Measurements from ENCODE around the gene SELENOI. TPM values are rescaled to one million over a fixed set of nuclear protein-coding genes. Genes with fewer than 3 reads are reported as not detected.

SELENOI gene
- total RNA-seq, 1 experiment from 2014 or later: 63.3 TPM

- Histone ChIP-seq H3K36me3 (ENCODE audit: control insufficient read depth in 1 of 2, insufficient read depth in 2 of 2, low read length in 2 of 2) (no peaks in the 10 kb centered on the region), H3K79me2 (ENCODE audit: insufficient read depth, low read length) (no peaks in the 10 kb centered on the region), H3K27ac (ENCODE audit: low read depth, low read length) (no peak overlapping the region), H3K4me1 (ENCODE audit: control insufficient read depth in 1 of 2, insufficient read depth in 2 of 2, low read length in 2 of 2) (peaks cover 5 to 15% of the 10 kb centered on the region in 2 experiments; a peak in 2 of 4 replicates), H4K20me1 (ENCODE audit: insufficient read depth) (no peaks in the 10 kb centered on the region), H2AFZ (ENCODE audit: low read depth, low read length, poor library complexity, severe bottlenecking) (no peak overlapping the region), H3K9me3 (ENCODE audit: control insufficient read depth in 1 of 2, insufficient read depth in 1 of 2, low read depth in 1 of 2, low read length in 2 of 2) (no peaks in the 10 kb centered on the region), H3K27me3 (ENCODE audit: insufficient read depth, low read length) (no peaks in the 10 kb centered on the region), H3K4me2 (ENCODE audit: low read length) (no peak overlapping the region), H3K4me3 (replicated peaks in 1 of 2; ENCODE audit: low read depth in 1 of 2, low read length in 2 of 2) (no peak overlapping the region), H3K9ac (ENCODE audit: low read length) (no peak overlapping the region), H3K9me2 (ENCODE audit: insufficient read depth) (no peaks in the 10 kb centered on the region)
- BruUV-seq (replicated peaks): no TSS peak
- ATAC-seq (no peak), DNase-seq (ENCODE audit: low read depth, low spot score) (no peak)
- CTCF ChIA-PET: no interaction called here
- no peak for TF ChIP-seq ELF1 (IDR thresholded peaks at IDR 0.05; ENCODE audit: borderline replicate concordance, low read depth)
- no peak for TF ChIP-seq SRF (IDR thresholded peaks at IDR 0.05; ENCODE audit: low read depth)
- TF ChIP-seq EZH2phosphoT487 (IDR thresholded peaks at IDR 0.05; ENCODE audit: borderline replicate concordance): no peak
- intact Hi-C loops (cut with micrococcal nuclease): no loop called here
- RAD21 ChIA-PET (ENCODE audit: low non-redundant PET in 1 of 2, low total read pairs in 2 of 2, uncharacterized antibody in 2 of 2, unreplicated experiment in 2 of 2): no interaction called here
- POLR2A ChIA-PET: no interaction called here
Observed at GRCh38 chr2:26300234-26300925, 45.6 kb upstream of the SELENOI start.

GRCh38 chr2:26302846-26303245 lies 43.1 kb upstream of the SELENOI start:
- Histone ChIP-seq H3K4me1 (ENCODE audit: control insufficient read depth in 1 of 2, insufficient read depth in 2 of 2, low read length in 2 of 2) (peaks cover 5 to 15% of the 10 kb centered on the region in 2 experiments; a peak in 2 of 4 replicates), H3K9ac (ENCODE audit: low read length) (no peak overlapping the region), H3K79me2 (ENCODE audit: insufficient read depth, low read length) (no peaks in the 10 kb centered on the region), H3K27ac (ENCODE audit: low read depth, low read length) (no peak overlapping the region), H3K27me3 (ENCODE audit: insufficient read depth, low read length) (no peaks in the 10 kb centered on the region), H3K4me3 (replicated peaks in 1 of 2; ENCODE audit: low read depth in 1 of 2, low read length in 2 of 2) (no peak overlapping the region), H3K9me3 (ENCODE audit: control insufficient read depth in 1 of 2, insufficient read depth in 1 of 2, low read depth in 1 of 2, low read length in 2 of 2) (no peaks in the 10 kb centered on the region), H2AFZ (ENCODE audit: low read depth, low read length, poor library complexity, severe bottlenecking) (no peak overlapping the region), H3K9me2 (ENCODE audit: insufficient read depth) (no peaks in the 10 kb centered on the region), H3K4me2 (ENCODE audit: low read length) (no peak overlapping the region), H3K36me3 (ENCODE audit: control insufficient read depth in 1 of 2, insufficient read depth in 2 of 2, low read length in 2 of 2) (no peaks in the 10 kb centered on the region), H4K20me1 (ENCODE audit: insufficient read depth) (no peaks in the 10 kb centered on the region)
- intact Hi-C loops (cut with micrococcal nuclease): no loop called here
- DNase-seq (ENCODE audit: low read depth, low spot score): no peak
- ChIA-PET RAD21 (ENCODE audit: low non-redundant PET in 1 of 2, low total read pairs in 2 of 2, uncharacterized antibody in 2 of 2, unreplicated experiment in 2 of 2) (no interaction called here), POLR2A (no interaction called here), CTCF (no interaction called here)
- no peak for ATAC-seq
- BruUV-seq (replicated peaks): no TSS peak
- TF ChIP-seq ZFX (IDR thresholded peaks at IDR 0.05) (no peak), ZNF274 (IDR thresholded peaks at IDR 0.05; ENCODE audit: low read depth, low read length) (no peak), YY1 (IDR thresholded peaks at IDR 0.05; ENCODE audit: extremely low read depth, insufficient replicate concordance, low read depth, low read length) (no peak), POLR2AphosphoS5 (IDR thresholded peaks at IDR 0.05; ENCODE audit: low read depth, low read length) (no peak), TCF7L2 (IDR thresholded peaks at IDR 0.05; ENCODE audit: borderline replicate concordance, extremely low read depth, insufficient read depth, insufficient read length) (no peak), SIN3A (IDR thresholded peaks at IDR 0.05; ENCODE audit: low read depth) (no peak), SP1 (IDR thresholded peaks at IDR 0.05; ENCODE audit: low read depth) (no peak), RAD21 (IDR thresholded peaks at IDR 0.05; ENCODE audit: low read depth) (no peak), REST (IDR thresholded peaks at IDR 0.05; ENCODE audit: low read depth) (no peak), FOSL1 (IDR thresholded peaks at IDR 0.05; ENCODE audit: low read depth) (no peak), EZH2phosphoT487 (IDR thresholded peaks at IDR 0.05; ENCODE audit: borderline replicate concordance) (no peak), CEBPB (IDR thresholded peaks at IDR 0.05; ENCODE audit: low read depth) (no peak)

All from HCT116 (cell line).